Large intestine (tissue), 3 donors: Measurements from ENCODE around the gene STARD3NL. TPM values are rescaled to one million over a fixed set of nuclear protein-coding genes. Genes with fewer than 3 reads are reported as not detected.

Source experiments
- DNase-seq, 2 donors: peaks; one replicate each; pipeline versions ENCODE4 v3.0.0 to v3.0.0-alpha.2; 2013
- H3K27ac ChIP-seq: one replicate; pipeline ENCODE4 v1.5.1; 2013; ENCODE audit warnings: low read length
- H3K27me3 ChIP-seq: 2 replicates; pipeline ENCODE4 v1.6.1; 2013; ENCODE audit warnings: low read length; ENCODE audit not compliant: control insufficient read depth, insufficient read depth
- H3K36me3 ChIP-seq: 2 replicates; pipeline ENCODE4 v1.6.1; 2013; ENCODE audit warnings: low read length; ENCODE audit not compliant: control insufficient read depth, insufficient read depth
- H3K4me1 ChIP-seq: one replicate; pipeline ENCODE4 v1.6.1; 2013; ENCODE audit warnings: low read length; ENCODE audit not compliant: control insufficient read depth, insufficient read depth
- H3K4me3 ChIP-seq: one replicate; pipeline ENCODE4 v1.5.1; 2013; ENCODE audit warnings: low read length
- H3K9me3 ChIP-seq: one replicate; pipeline ENCODE4 v1.6.1; 2013; ENCODE audit warnings: mild to moderate bottlenecking, low read depth, low read length, moderate library complexity; ENCODE audit not compliant: control insufficient read depth
- WGBS: methylation state at CpG from one replicate; pipeline ENCODE4 v1.1.5; 2013; ENCODE audit warnings: low lambda C conversion rate; ENCODE audit not compliant: insufficient coverage; 5-methylcytosine and 5-hydroxymethylcytosine counted together
- polyA plus RNA-seq: library from polyadenylated mRNA; unstranded; fragments of 120-200 nt; gene quantifications from one replicate; pipeline ENCODE4 v1.2.1, GENCODE V29; 2013

Gene STARD3NL
- polyA plus RNA-seq, 1 donor = 34.0 TPM

- peaks cover 9% of the 10 kb centered on the region for H3K9me3 ChIP-seq
- no peaks in the 10 kb centered on the region for H3K4me1 ChIP-seq
- no peak overlapping the region for H3K4me3 ChIP-seq
- 100% methylated on average over 2 of the region's 4 CpGs for WGBS
- no peak for DNase-seq
- H3K27ac ChIP-seq = no peak overlapping the region
- H3K27me3 ChIP-seq = no peaks in the 10 kb centered on the region
- H3K36me3 ChIP-seq = no peaks in the 10 kb centered on the region
Observed at GRCh38 chr7:38195804-38196595, 18.0 kb downstream of the STARD3NL start.

- H3K27ac ChIP-seq = no peak overlapping the region
- no peaks in the 10 kb centered on the region for H3K4me1 ChIP-seq
- H3K4me3 ChIP-seq = no peak overlapping the region
- no peaks in the 10 kb centered on the region for H3K9me3 ChIP-seq
- peaks cover 6% of the 10 kb centered on the region for H3K36me3 ChIP-seq
- no peaks in the 10 kb centered on the region for H3K27me3 ChIP-seq
- no peak for DNase-seq
Observed at GRCh38 chr7:38198366-38198765, 20.3 kb downstream of the STARD3NL start.

GRCh38 chr7:38199154-38199553 lies 21.1 kb downstream of the STARD3NL start:
- Histone ChIP-seq H3K4me3 (no peak overlapping the region), H3K9me3 (no peaks in the 10 kb centered on the region), H3K36me3 (peaks cover 6% of the 10 kb centered on the region), H3K4me1 (no peaks in the 10 kb centered on the region), H3K27me3 (no peaks in the 10 kb centered on the region), H3K27ac (no peak overlapping the region)
- DNase-seq = no peak
- no CpG with 5 or more reads among the region's 2 CpGs for WGBS

DNA sequence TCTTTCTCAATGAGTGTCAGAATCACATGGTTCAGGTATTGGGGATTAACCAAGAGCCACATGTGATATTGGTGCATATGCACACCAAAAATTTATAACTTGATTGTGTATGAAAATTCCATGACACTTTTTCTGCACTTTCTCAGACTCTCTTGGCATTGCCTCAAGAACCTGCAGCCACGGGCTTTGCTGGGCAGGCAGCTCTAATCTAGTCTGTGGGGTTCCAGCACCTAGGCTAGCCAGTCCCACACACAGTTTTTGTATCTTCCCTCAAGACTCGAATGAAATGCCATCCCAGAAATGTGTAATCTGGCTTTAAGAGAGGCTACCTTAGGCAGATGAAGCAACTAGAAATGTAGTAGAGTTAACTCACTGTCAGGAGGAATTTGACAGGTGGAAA lies 21.7 kb downstream of the STARD3NL start:
- no peaks in the 10 kb centered on the region for H3K4me1 ChIP-seq
- no peak overlapping the region for H3K27ac ChIP-seq
- H3K36me3 ChIP-seq = peaks cover 6% of the 10 kb centered on the region
- H3K9me3 ChIP-seq = no peaks in the 10 kb centered on the region
- H3K27me3 ChIP-seq = no peaks in the 10 kb centered on the region
- H3K4me3 ChIP-seq = no peak overlapping the region
- no CpG with 5 or more reads among the region's 2 CpGs for WGBS
- DNase-seq = no peak

DNA sequence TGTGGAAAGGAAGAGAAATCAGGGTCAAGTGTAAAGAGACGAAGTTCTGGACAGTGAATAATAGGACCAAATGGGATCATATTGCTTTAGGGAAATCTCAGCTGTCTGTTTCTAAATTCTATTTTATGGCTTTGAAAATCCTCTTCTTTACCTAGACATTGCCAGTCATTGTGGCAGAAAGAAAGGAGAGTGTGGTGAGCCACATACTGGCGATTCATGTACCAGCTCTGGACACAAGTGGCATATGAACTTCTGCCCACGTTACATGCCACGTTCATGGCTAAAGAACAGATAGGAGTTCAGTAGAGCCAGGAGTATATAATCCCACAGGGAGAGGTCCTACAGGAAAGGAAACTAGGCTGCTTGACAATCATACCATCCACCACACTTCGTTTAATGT lies 28.0 kb downstream of the STARD3NL start:
- no peaks in the 10 kb centered on the region for H3K4me1 ChIP-seq
- no peak overlapping the region for H3K27ac ChIP-seq
- no peak for DNase-seq
- no peaks in the 10 kb centered on the region for H3K9me3 ChIP-seq
- H3K36me3 ChIP-seq = peaks cover 18% of the 10 kb centered on the region
- no peak overlapping the region for H3K4me3 ChIP-seq
- WGBS = no CpG with 5 or more reads among the region's 5 CpGs
- no peaks in the 10 kb centered on the region for H3K27me3 ChIP-seq

DNA sequence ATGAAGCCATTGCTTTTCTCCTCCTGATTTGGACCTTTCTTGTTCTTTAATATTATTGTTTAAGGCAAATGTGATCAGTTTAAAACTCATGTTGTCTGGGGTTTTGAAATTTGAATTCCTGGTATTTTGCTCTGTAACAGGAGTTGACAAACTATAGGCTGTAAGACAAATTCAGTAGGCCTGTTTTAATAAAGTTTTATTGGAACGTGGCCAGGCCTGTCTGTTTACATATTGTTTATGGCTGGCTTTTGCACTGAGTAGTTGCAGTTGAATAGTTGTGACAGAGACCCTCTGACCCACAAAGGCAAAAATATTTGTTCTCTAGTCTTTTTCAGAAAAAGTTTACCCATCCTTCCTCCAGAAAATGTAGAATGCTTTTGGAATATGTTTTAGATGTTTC lies 29.8 kb downstream of the STARD3NL start:
- no CpG with 5 or more reads among the region's 1 CpG for WGBS
- H3K36me3 ChIP-seq = peaks cover 15% of the 10 kb centered on the region

GRCh38 chr7:38211486-38211885 lies 33.4 kb downstream of the STARD3NL start:
- no peak overlapping the region for H3K4me3 ChIP-seq
- DNase-seq = no peak
- H3K27me3 ChIP-seq = no peaks in the 10 kb centered on the region
- peaks cover 18% of the 10 kb centered on the region for H3K36me3 ChIP-seq
- no peaks in the 10 kb centered on the region for H3K9me3 ChIP-seq
- H3K27ac ChIP-seq = no peak overlapping the region
- H3K4me1 ChIP-seq = peaks cover 12% of the 10 kb centered on the region
- 100% methylated on average over 1 of the region's 1 CpG for WGBS

More for the DNA sequence above, 29.8 kb downstream of the STARD3NL start:
- Histone ChIP-seq H3K27me3 (no peaks in the 10 kb centered on the region), H3K4me3 (no peak overlapping the region), H3K4me1 (no peaks in the 10 kb centered on the region), H3K9me3 (no peaks in the 10 kb centered on the region), H3K27ac (no peak overlapping the region)
- no peak for DNase-seq

- 67% methylated on average over 1 of the region's 3 CpGs for WGBS
- no peaks in the 10 kb centered on the region for H3K9me3 ChIP-seq
- H3K4me1 ChIP-seq = peaks cover 16% of the 10 kb centered on the region
- H3K36me3 ChIP-seq = peaks cover 22% of the 10 kb centered on the region
- peak in 1 of 2 donors; percentile 9 for DNase-seq
- H3K4me3 ChIP-seq = no peak overlapping the region
- no peak overlapping the region for H3K27ac ChIP-seq
- H3K27me3 ChIP-seq = no peaks in the 10 kb centered on the region
Observed at GRCh38 chr7:38211940-38212339, 33.9 kb downstream of the STARD3NL start.

GRCh38 chr7:38215115-38215514 lies 37.1 kb downstream of the STARD3NL start:
- Histone ChIP-seq H3K9me3 (no peaks in the 10 kb centered on the region), H3K36me3 (peaks cover 35% of the 10 kb centered on the region), H3K27ac (peak overlapping the region; percentile 81), H3K4me1 (peaks cover 16% of the 10 kb centered on the region), H3K4me3 (no peak overlapping the region), H3K27me3 (no peaks in the 10 kb centered on the region)
- WGBS = no CpG with 5 or more reads among the region's 1 CpG
- peak in 1 of 2 donors; percentile 35 for DNase-seq

GRCh38 chr7:38215735-38216670 lies 38.0 kb downstream of the STARD3NL start:
- peaks cover 16% of the 10 kb centered on the region for H3K4me1 ChIP-seq
- WGBS = no CpG with 5 or more reads among the region's 5 CpGs
- peak overlapping the region; percentile 81 for H3K27ac ChIP-seq
- H3K27me3 ChIP-seq = no peaks in the 10 kb centered on the region
- H3K4me3 ChIP-seq = no peak overlapping the region
- peak; percentile 82 to 84 for DNase-seq
- peaks cover 40% of the 10 kb centered on the region for H3K36me3 ChIP-seq
- no peaks in the 10 kb centered on the region for H3K9me3 ChIP-seq
